GM18505 (cell line): Measurements from ENCODE around the gene KRTAP4-3.
"Not testable (repeated sequence)": the region's sequence is repeated elsewhere in the genome, so short reads cannot be mapped to it uniquely, and the experiment has no call there.

Source experiments
- ATAC-seq: cut with Tn5 transposase; IDR thresholded peaks from one replicate; pipeline ENCODE4 v1.9.1; 2021; ENCODE audit not compliant: unreplicated experiment
- POLR2A ChIP-seq: IDR thresholded peaks from 4 replicates; pipeline ENCODE4 v1.6.1; 2011; ENCODE audit warnings: borderline replicate concordance; ENCODE audit not compliant: insufficient read depth, insufficient read length; ENCODE audit errors: extremely low read depth

The KRTAP4-3 gene

GRCh38 chr17:41145261-41145660 is 22.8 kb downstream of the KRTAP4-3 start:
- no peak for TF ChIP-seq POLR2A
- no peak for ATAC-seq

- TF ChIP-seq POLR2A = no peak
- ATAC-seq = no peak
Observed at GRCh38 chr17:41144846-41145245, 23.2 kb downstream of the KRTAP4-3 start.

DNA sequence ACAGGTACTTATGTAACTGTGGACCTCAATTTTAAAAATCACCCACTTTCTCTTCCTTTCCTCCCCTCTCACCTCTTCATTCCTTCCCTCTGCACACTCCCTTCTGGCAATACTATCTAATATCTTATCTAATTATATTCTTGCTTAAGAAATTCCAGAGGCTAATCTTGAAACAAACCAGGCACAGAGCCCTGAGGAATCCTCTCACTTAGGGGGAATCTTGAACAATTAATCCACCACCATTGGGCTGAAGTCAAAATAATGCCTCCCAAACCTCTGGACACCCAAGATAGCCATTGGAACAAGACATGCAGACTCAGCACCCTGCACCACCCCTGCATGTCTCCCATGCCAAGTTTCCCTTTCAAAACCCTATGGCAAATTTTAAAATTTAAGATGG is 26.7 kb downstream of the KRTAP4-3 start:
- no peak for ATAC-seq
- no peak for TF ChIP-seq POLR2A

DNA sequence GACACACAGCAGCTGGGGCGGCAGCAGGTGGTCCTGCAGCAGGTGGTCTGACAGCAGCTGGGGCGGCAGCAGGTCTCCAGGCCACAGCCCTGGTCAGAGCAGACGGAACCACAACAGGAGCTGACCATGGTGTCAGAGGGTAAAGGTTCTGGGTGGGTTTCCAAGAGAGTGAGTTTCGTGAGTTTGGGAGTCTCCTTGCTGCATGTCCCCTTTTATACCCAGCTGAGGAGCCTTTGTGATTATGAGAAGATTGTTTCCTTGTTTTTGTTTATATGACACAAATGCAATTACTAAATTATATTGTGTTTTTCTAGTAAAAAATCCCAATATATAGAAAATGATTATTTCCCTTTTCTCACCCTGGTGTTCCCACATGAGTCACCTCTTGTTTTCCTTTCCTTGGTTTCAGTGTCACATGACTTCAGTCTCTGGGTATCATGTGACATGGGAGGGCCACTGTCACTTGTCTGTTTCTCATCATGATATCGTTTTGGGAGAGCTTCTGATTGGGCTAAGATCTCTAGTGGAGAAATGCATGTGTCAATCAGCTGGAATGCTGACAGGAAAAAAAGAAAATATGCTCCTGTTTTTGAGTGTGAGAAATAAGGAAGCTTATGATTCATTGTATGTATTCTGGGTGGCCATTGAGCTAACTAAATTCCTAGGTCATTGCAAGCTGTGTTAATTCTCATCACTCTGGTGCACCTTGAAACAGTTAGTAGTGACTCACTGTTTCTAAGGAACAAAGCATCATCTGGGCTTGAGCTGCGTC is 27.5 kb downstream of the KRTAP4-3 start, which contains the start of gene KRTAP4-6:
KRTAP4-6 (minus strand) TSS at position 185 of the 772 bp plus-strand sequence; CDS start at position 128, 57 bp downstream.
- TF ChIP-seq POLR2A = no peak

GRCh38 chr17:41139865-41140264 is 28.2 kb downstream of the KRTAP4-3 start:
- not testable (repeated sequence) for ATAC-seq

More for the DNA sequence above, 27.5 kb downstream of the KRTAP4-3 start, which contains the start of gene KRTAP4-6:
- no peak for ATAC-seq

- no peak for TF ChIP-seq POLR2A
- ATAC-seq = no peak
Observed at GRCh38 chr17:41133880-41134735, 33.9 kb downstream of the KRTAP4-3 start.

DNA sequence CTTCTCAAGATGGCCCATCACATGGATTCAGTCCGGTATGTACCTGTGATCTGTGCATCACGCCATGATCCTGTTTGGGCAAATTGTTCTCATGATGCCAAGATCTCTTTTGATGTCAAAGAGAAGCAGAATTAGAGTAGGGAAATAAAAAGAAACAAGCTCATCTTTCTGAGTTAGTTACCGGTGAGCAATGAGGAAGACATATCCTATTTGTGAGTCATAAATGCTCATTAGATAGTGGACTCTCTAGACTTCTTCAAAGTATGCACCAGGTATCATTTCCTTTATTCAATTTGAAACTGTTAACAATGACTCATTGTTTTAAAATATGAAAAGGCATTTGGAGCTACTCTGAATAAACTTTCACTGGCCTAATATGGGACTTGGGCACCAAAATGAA is 36.0 kb downstream of the KRTAP4-3 start:
- ATAC-seq = no peak
- TF ChIP-seq POLR2A = no peak

GRCh38 chr17:41127371-41127770 is 40.6 kb downstream of the KRTAP4-3 start:
- ATAC-seq = no peak
- no peak for TF ChIP-seq POLR2A

DNA sequence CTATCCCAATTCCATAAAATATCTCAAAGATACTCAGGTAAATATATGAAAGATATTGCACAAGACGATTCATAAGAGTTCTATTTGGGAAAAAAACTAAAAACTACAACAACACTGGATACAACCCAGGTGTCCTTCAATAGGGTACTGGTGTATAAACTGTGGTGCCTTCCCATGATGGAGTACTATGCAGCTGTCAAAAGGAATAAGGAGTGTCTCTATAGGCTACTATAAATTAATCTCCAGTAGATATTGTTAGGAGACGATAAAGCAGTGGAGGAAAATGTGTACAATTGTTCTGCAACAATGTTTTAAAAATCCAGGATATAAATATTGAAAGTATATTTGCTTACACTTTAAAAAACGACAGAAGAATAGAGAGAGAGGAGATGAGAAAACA is 41.6 kb downstream of the KRTAP4-3 start:
- no peak for ATAC-seq
- TF ChIP-seq POLR2A = no peak

DNA sequence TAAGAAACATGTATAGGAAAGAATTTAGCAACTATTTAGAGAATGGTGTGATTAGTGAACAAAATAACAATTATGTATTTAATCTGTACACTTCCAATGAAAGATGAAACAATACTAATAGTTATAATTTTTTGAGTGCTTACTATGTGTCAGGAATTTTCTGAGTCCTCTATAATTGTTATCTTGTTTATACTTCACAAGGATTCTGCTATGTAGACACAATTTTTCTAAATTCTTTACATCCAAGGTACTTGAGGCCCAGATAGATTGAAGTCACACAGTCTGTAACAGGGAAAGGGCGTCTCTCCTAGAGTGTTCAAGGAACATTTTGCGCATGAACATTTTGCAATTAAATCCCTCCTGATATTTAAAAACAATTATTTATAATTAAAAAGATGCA is 43.0 kb downstream of the KRTAP4-3 start:
- no peak for TF ChIP-seq POLR2A
- ATAC-seq = no peak

DNA sequence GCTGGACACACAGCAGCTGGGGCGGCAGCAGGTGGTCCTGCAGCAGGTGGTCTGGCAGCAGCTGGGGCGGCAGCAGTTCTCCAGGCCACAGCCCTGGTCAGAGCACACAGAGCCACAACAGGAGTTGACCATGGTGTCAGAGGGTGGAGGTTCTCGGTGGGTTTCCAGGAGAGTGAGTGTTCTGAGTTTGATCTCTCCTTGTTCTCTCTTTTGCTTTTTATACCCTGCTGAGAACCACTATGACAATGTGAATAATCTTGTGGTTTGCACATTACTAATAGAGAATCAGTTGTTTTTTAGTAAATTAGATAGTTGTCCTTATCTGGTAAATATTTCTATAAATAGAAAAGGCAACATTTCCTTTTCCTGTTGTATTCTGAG is 44.0 kb downstream of the KRTAP4-3 start, which contains the start of gene KRTAP4-12:
KRTAP4-12 (minus strand) TSS at position 192 of the 381 bp plus-strand sequence; CDS start at position 132, 60 bp downstream.
- not testable (repeated sequence) for ATAC-seq

DNA sequence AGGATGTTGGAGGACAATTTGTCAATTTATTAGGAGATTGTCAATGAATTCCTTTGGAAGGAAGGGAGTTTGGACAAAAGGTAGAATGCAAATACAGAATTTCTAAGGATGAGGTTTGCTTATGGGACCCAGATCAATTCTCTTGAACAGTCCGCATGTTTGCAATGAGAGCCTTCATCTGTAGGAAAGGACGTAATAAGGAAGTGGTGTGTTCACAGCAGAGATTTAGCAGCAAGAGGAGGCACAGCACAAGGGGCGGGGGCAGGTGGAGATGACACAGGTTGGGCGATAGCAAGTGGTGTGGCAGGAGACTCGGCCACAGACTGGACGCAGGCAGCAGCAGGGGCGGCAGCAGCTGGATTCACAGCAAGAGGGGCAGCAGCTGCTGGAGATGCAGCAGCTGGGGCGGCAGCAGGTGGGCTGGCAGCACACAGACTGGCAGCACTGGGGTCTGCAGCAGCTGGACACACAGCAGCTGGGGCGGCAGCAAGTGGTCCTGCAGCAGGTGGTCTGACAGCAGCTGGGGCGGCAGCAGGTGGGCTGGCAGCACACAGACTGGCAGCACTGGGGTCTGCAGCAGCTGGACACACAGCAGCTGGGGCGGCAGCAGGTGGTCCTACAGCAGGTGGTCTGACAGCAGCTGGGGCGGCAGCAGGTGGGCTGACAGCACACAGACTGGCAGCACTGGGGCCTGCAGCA is 44.6 kb downstream of the KRTAP4-3 start:
- ATAC-seq = not testable (repeated sequence)

DNA sequence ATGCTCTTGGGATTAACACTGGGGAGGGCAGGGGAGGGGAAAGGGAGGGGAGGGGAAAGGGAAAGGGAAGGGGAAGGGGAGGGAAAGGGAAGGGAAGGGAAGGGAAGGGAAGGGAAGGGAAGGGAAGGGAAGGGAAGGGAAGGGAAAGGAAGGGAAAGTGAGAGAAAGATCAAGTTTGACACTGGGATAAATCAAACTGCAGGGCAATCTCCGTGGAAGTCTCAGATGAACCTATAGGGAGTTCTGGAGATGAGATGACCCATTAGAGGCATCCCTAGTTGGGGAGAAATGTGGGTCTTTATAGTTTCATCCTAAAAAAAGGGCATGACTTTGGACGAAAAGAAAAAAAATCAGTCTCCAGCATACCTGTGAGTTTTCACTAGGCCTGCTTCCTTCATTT is 46.3 kb downstream of the KRTAP4-3 start:
- TF ChIP-seq POLR2A = no peak
- no peak for ATAC-seq

GRCh38 chr17:41119696-41120690 is 48.0 kb downstream of the KRTAP4-3 start:
- ATAC-seq = not testable (repeated sequence)
